ENCODE measurements around the gene CC2D1A. TPM values are rescaled to one million over a fixed set of nuclear protein-coding genes. Genes with fewer than 3 reads are reported as not detected.

Gene CC2D1A
- total RNA-seq, 2 donors from 2014 or later, result 35.5 to 52.1 TPM

GRCh38 chr19:13896227-13896626 lies 9.8 kb upstream of the CC2D1A start:
- H3K4me1 ChIP-seq, result peaks cover 27% of the 10 kb centered on the region
- intact Hi-C loops (cut with DNase I), result no loop called here
- ATAC-seq (no peak), DNase-seq (no peak)
- no peak overlapping the region for H3K27ac ChIP-seq
- H3K36me3 ChIP-seq (replicated peaks in 1 of 2; ENCODE audit: insufficient read depth in 1 of 2, low read depth in 2 of 2), result no peaks in the 10 kb centered on the region
- no peak for TF ChIP-seq POLR2A (IDR thresholded peaks at IDR 0.05)
- TF ChIP-seq, protein P1, sequence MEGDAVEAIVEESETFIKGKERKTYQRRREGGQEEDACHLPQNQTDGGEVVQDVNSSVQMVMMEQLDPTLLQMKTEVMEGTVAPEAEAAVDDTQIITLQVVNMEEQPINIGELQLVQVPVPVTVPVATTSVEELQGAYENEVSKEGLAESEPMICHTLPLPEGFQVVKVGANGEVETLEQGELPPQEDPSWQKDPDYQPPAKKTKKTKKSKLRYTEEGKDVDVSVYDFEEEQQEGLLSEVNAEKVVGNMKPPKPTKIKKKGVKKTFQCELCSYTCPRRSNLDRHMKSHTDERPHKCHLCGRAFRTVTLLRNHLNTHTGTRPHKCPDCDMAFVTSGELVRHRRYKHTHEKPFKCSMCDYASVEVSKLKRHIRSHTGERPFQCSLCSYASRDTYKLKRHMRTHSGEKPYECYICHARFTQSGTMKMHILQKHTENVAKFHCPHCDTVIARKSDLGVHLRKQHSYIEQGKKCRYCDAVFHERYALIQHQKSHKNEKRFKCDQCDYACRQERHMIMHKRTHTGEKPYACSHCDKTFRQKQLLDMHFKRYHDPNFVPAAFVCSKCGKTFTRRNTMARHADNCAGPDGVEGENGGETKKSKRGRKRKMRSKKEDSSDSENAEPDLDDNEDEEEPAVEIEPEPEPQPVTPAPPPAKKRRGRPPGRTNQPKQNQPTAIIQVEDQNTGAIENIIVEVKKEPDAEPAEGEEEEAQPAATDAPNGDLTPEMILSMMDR (IDR thresholded peaks at IDR 0.05), result no peak
- H3K9me3 ChIP-seq, result no peaks in the 10 kb centered on the region
- H3K4me3 ChIP-seq, result no peak overlapping the region
- 98% methylated on average over 2 of the region's 2 CpGs for WGBS, 2 donors
- no peaks in the 10 kb centered on the region for H3K27me3 ChIP-seq

- TF ChIP-seq, protein P1 (IDR thresholded peaks at IDR 0.05), result no peak
- TF ChIP-seq POLR2A (IDR thresholded peaks at IDR 0.05), result no peak
- Histone ChIP-seq H3K4me1 (peaks cover 27% of the 10 kb centered on the region), H3K27me3 (no peaks in the 10 kb centered on the region), H3K27ac (peak overlapping the region in 3 of 4 donors; percentile 25 to 62 (median 45)), H3K9me3 (no peaks in the 10 kb centered on the region), H3K36me3 (replicated peaks in 1 of 2; ENCODE audit: insufficient read depth in 1 of 2, low read depth in 2 of 2) (no peaks in the 10 kb centered on the region), H3K4me3 (no peak overlapping the region)
- WGBS, 2 donors, result 37 to 59% methylated on average over 8 to 10 of the region's 10 CpGs
- intact Hi-C loops (cut with DNase I), result no loop called here
- ATAC-seq (no peak), DNase-seq (no peak)
Measured at GRCh38 chr19:13899393-13899792, 6.6 kb upstream of the CC2D1A start.

GRCh38 chr19:13899912-13900584 lies 6.0 kb upstream of the CC2D1A start:
- Histone ChIP-seq H3K27ac (peak overlapping the region in 3 of 4 donors; percentile 29 to 62 (median 45)), H3K36me3 (replicated peaks in 1 of 2; ENCODE audit: insufficient read depth in 1 of 2, low read depth in 2 of 2) (no peaks in the 10 kb centered on the region), H3K4me3 (no peak overlapping the region), H3K9me3 (no peaks in the 10 kb centered on the region), H3K4me1 (peaks cover 30% of the 10 kb centered on the region), H3K27me3 (no peaks in the 10 kb centered on the region)
- ATAC-seq, result no peak
- no peak for TF ChIP-seq POLR2A (IDR thresholded peaks at IDR 0.05)
- TF ChIP-seq, protein P1 (IDR thresholded peaks at IDR 0.05), result no peak
- DNase-seq, result no peak
- 56 to 62% methylated on average over 5 of the region's 5 CpGs for WGBS, 2 donors
- intact Hi-C loops (cut with DNase I), result no loop called here

GRCh38 chr19:13902993-13903555 lies 2.9 kb upstream of the CC2D1A start:
- H3K9me3 ChIP-seq, result no peaks in the 10 kb centered on the region
- no peaks in the 10 kb centered on the region for H3K36me3 ChIP-seq (replicated peaks in 1 of 2; ENCODE audit: insufficient read depth in 1 of 2, low read depth in 2 of 2)
- 62 to 68% methylated on average over 4 of the region's 4 CpGs for whole genome bisulfite sequencing, 2 donors
- peaks cover 40% of the 10 kb centered on the region for H3K4me1 ChIP-seq
- H3K4me3 ChIP-seq, result no peak overlapping the region
- TF ChIP-seq POLR2A (IDR thresholded peaks at IDR 0.05), result no peak
- TF ChIP-seq, protein P1 (IDR thresholded peaks at IDR 0.05), result peak in 5 of 7 experiments; percentile 14 to 40 (median 21)
- H3K27ac ChIP-seq, result no peak overlapping the region
- no peaks in the 10 kb centered on the region for H3K27me3 ChIP-seq
- no peak for ATAC-seq
- intact Hi-C loops (cut with DNase I), result no loop called here
- no peak for DNase-seq

Data from body of pancreas (tissue), 4 donors.